ENCODE measurements around the gene HRH3.

The HRH3 gene

DNA sequence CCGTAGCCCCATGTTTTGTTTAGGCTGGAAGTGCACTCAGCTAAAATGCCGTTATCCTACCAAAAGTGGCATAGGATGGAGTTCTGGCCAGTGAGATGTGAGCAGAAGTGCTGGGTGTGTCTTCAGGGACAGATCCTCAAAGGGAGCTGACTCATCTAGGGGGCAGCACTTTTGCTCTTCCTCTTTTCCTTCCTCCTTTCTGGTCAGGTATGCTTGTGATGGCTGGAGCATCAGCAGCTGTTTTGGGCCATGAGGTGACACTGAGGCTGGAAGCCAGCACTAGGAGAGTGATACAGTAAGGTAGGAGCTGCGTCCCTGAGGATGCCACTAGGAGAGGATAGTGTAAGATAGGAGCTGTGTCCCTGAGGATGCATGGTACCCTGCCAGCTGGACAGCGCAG, 13.6 kb upstream of the HRH3 start:
- no peak for DNase-seq
- intact Hi-C loops (cut with DNase I), result loop anchor here (10.0 kb wide), 1 partner anchor 89 kb away; the partner anchor contains the start of genes PSMA7 and SS18L1

DNA sequence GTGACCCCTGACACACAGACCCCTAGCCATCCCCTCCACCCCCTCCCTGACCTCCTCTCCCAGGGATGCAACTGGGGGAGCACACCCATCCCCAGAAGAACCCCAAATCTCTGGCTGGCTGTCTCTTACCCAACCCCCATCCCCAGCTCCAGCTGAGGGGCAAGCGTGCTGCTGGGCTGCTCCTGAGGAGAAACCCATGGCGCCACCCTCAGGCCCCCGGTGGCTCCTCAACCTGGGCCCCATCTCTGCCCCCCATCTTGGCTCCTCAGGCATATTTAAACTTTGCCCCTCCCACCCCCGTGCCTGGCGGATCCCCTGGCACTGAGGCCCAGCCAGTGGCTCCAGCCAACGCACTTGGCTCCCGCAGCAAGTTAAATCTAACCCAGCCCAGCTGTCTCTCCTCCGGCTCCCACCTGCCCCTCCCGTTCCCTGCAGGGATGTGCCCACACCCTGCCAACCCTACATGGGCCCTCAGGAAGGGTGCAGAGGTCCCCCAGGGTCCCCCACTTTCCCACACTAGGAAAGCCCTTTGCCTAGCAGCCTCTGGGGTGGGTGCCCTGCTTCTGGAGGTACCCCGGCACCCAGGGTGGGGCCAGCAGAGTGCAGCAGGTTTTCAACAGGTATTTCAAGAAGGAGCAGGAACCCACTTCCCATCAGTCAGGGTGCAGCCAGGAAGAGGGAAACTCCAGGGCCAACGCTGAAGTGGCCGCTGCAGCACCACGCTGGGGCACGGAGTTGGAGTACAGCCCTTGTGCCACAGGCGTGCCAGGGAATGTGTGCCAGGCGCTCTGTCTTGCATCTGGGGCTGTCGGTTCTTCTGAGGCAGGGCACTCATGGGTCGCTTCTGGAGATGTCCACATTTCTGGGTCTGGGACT, 12.9 kb upstream of the HRH3 start:
- intact Hi-C loops (cut with DNase I), result loop anchor here (10.0 kb wide), 1 partner anchor 88 kb away; the partner anchor contains the start of genes PSMA7 and SS18L1
- no peak for DNase-seq

DNA sequence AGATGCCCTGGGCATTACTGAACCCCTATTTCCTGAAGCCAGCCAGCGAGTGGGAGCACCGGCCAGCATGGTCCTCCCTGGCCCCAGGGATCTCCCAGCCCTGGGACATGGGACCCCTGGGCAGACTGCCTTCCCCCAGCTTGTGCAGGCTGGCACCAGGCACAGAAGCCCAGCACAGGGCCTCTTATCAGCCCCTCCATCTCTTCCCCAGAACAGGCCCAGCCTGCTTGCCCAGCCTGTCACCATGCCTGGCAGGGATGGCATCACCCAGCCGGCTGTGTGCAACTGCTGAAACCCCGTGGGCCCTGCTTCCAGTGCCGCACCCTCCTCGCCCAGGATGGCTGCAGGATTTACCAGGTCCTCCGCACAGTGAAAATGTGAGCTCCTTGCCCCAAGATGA, 12.1 kb upstream of the HRH3 start:
- intact Hi-C loops (cut with DNase I), result loop anchor here (10.0 kb wide), 1 partner anchor 87 kb away; the partner anchor contains the start of genes PSMA7 and SS18L1
- no peak for DNase-seq

DNA sequence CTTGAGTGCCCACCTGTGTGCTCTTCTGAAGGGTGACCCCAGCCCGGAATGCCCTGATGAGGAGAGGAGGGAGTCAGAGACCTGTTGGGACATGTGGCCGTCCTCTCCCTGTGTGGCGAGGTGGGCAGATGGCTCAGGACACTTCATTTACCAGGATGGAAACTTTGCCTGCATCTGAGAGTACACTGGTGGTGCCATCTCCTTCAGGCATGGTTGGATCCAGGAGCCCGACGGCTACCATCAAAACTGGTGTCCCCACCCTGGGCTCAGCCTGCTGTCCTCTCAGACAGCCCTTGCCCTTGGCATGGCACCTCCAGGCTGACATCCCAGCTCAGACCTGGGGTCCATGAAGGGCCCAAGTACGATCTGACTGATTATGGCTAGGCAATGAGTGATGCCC, 11.2 kb upstream of the HRH3 start:
- no peak for DNase-seq
- intact Hi-C loops (cut with DNase I), result loop anchor here (10.0 kb wide), 1 partner anchor 86 kb away; the partner anchor contains the start of genes PSMA7 and SS18L1

DNA sequence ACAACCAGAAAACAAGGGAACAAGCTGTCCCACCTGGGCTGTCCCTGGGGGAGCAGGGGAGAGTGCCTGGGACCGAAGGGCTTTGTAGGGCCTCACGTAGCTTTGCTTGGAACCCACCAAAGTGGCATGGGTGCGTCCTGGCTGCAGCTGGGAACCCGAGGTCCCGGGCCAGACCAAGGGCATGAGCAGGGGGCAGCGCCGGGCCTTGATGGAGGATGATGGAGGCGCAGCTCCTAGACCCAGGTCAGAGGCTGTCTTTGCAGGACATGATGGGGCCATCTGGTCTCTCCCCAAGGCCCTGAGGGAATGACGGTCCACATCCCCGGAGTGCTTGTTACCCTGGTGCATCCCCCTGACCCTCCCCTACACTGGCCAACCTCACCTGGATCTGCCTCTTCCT, 10.6 kb upstream of the HRH3 start:
- intact Hi-C loops (cut with DNase I), result loop anchor here (10.0 kb wide), 1 partner anchor 86 kb away; the partner anchor contains the start of genes PSMA7 and SS18L1
- no peak for DNase-seq

DNA sequence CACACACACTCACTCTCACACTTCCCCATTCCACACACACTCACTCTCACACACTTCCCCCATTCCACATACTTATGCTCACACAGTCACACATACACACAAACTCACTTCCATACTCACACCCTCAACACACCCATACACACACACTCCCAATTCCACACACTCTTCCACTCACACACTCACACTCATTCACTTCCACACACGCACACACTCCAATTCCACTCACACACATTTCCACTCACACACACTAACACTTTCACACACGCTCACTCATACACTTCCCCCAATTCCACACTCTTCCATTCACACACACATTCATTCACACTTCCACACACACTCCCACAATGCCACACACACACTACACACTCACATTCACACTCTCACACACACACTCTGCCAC, 10.2 kb upstream of the HRH3 start:
- intact Hi-C loops (cut with DNase I), result loop anchor here (10.0 kb wide), 1 partner anchor 85 kb away; the partner anchor contains the start of genes PSMA7 and SS18L1
- DNase-seq, result no peak

DNA sequence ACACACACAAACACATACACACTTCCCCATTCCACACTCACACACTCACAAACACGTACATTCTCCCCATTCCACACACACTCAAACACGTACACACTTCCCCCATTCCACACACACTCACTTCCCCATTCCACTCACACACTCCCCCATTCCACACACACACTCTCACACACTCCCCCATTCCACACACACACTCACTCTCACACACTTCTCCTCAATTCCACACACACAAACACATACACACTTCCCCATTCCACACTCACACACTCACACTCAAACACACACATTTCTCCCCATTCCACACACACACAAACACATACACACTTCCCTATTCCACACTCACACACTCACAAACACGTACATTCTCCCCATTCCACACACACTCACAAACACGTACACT, 9.6 kb upstream of the HRH3 start:
- intact Hi-C loops (cut with DNase I), result loop anchor here (10.0 kb wide), 1 partner anchor 85 kb away; the partner anchor contains the start of genes PSMA7 and SS18L1
- DNase-seq, result no peak

DNA sequence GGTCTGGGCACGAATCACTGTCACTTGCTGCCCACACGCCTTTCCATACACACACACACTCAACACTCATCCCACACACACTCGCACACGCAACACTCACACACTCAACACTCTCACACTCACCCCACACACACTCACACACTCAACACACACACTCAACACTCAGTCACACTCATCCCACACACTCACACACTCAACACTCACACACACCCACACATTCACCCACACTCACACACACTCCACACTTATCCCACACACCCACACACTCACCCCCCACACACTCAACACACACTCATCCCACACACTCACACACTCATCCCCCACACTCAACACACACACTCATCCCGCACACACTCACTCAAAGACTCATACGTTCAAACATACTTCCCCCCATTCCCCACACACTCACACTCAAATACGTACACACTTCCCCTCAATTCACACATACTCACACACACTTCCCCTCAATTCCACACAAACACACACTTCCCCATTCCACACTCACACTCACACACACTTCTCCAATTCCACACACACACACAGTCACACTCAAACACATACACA, 9.0 kb upstream of the HRH3 start:
- intact Hi-C loops (cut with DNase I), result no loop called here
- DNase-seq, result no peak

DNA sequence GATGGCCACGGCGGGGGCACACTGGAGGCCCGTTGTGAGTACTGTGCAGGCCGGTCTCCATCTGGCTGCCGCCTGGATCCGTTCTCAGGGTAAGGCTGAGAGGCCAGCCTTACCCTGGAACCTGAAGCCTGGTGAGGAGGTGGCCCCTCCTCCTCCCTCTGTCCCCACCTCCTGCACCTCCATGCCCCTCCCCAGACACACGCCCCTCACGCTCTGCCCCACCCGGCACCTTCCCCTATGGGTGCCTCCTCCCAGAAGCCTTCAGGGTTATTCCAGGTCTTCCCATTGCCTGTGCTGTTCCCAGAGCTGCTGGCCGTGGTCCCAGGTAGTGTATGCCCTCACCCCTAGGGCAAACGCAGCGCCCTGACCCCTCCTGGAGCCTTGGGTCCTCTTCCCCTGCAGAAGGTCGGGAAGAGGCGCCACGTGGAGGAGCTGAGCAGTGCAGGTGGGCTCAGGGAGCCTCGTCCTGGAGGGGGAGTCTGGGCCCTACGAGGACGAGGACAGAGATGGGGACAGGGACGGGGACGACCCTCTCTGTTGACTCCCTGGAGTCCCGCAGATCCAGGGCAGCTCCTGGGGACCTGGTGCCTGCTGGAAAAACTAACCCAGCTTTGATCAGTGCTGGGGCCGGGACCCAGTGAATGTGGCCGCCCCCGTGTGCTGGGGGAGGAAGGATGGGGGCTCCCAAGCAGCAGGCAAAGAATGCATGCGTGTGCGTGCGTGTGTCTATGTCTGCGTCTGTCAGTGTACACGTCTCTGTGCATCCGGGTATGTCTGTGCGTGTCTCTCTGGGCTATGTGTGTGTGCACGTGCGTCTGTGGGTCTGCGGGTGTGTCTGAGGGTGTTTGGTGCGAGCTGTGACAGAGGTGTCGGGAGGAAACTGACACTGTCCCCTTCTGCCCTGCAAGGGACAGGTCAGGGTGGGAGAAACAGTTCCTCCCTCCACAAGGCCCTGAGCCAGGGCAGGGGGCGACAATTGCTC, 8.2 kb upstream of the HRH3 start:
- peak in 1 of 42 donors; percentile 28 for DNase-seq
- intact Hi-C loops (cut with DNase I), result no loop called here

DNA sequence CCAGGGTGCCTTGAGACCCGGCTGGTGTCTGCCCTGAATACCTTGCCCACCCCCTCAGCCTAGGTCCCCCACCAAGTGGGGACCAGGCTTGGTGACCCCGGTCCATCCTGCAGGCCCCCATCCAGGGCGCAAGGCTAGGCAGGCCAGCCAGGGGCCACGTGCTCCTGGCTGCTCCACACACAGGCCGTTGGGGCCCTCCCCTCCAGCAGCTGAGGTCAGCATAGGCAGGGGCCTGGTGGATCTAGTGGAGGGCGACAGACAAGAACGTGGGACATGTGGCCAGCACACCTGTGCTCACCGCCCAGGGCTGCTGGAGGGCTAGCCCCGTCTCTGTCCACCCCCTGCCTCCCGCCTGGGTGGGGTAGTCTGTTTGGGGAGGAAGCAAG, 7.5 kb upstream of the HRH3 start:
- intact Hi-C loops (cut with DNase I), result no loop called here
- DNase-seq, result no peak

DNA sequence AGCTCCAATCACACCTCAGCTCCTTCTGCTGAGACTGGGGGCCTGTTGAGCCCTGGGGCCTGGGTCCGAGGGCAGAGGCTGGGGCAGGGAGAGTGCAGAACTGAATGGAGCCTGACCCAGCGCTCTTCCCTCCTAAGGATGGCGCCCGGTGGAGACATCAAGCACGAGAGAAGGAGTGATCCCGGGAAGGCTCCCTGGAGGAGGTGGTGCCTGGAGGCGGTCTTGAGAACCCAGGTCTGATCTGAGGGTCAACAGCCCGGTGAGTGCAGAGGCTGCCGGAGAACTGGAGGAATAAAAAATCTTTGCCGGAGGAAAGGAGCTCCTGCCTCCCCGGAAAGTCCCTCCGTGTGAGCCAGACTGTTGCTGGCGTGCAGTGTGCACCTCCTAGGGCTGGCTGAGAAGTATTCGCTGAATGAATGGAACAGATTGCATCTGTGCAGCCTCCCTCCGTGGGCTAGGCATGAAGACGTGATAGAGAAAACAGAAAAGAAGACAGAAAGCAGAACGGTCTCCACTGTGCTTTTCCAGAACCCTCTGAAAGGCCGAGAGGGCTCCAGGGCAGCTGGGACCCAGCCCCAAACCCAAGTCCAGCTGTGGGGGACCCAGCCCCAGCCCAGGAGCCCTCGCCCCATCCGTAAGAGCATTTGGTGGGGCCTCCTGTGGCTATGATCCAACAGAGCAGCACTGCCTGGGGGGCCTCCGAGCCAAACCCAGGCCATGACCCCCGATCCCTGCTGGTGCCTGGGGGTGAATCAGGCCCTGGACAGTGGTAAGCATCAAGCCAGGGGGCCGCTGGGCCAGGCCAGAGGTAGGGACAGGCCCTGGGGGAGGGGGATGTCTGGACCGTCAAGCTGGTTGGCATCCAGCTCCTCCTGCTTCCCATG, 6.9 kb upstream of the HRH3 start:
- DNase-seq, result peak in 3 of 42 donors; percentile 41 to 49 (median 46)
- intact Hi-C loops (cut with DNase I), result no loop called here

DNA sequence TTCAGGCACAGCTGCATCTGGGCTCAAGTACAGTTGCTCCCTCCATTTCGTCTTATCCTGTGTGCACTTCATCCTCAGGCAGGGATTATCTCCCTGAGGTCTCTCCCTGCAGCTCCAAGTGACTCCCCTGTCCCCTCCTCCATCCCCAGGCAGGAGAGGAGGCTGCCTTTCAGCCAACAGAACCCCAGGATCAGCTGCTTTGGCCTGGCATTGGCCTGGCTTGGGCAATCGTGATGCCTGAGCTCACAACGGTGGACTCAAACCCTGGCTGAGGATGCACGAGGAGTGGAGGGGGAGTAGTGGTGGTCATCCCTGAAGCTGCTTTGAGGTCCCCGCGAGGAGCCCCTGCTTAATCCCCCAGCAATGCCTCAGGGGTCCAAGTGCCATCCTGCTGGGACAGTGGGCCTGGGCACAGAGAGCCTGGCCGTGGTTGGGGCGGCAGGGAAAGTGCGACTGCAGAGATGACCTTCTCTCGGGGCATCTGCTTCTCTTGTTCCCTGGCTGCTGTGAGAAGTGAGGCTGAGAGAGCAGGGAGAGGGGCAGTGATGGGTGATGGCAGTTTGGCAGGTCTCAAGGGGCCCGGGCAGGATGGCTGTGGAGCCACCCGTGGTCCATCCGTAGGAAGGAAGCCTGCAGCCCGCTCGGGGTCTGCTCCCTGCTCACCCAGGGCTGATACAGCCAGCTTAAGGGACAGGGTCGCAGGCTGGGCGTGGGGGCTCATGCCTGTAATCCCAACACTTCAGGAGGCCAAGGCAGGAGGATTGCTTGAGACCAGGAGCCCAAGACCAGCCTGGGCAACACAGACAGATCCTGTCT, 6.0 kb upstream of the HRH3 start:
- DNase-seq, result no peak
- intact Hi-C loops (cut with DNase I), result no loop called here

DNA sequence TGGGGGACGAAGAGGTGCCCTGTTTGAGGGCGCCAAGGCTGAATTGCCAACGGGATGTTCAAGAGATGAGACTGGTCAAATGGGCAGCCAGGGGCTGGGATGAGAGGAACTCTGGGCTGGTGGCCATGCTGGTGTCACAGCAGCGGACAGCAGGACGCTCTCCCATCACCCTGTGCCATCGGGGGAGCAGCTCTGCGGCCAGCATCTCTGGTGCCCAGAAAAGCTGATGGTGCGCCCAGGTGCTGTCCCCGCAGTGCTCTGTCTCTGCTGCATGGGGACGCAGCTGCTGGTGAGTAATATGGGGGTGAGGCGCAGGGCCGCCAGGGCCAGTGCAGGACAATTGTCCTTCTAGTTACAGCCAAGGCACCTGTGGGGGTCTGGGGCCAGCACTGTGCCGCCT, 4.9 kb upstream of the HRH3 start:
- intact Hi-C loops (cut with DNase I), result no loop called here
- no peak for DNase-seq

DNA sequence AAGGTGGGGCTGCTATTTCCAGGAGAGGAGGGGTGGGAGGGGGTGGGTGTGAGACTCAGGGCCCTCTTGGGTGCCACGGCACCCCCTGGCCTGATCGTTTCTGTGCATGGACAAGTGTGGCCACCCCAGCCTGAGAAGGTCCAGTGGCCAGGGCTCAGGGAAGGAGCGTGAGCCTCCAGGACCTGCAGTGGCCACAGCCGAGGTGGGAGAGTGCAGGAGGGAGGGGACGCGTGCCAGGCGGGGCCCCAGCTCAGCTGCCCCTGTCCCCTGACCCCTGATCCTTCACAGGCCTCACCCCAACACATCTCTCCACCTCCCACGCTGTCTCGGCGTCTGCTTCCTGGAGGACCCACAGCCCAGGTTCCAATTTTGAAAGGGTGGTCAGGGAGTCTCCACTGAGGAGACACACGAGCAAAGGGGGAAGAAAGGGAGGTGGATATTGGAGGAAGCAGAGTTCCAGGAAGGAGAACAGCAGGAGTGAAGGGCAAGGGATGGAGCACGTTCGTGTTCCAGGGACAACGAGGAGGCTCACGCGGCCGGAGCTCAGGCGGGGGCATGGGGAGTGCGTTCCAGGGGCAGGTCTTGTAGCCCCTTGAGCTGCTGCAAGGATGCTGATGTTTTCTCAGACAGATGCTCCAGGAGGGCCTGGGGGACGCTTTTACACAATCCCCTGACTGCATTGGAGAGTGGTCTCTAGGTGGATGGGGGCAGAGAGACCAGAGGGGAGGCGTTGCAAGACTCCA, 4.2 kb upstream of the HRH3 start:
- DNase-seq, result no peak
- intact Hi-C loops (cut with DNase I), result no loop called here

DNA sequence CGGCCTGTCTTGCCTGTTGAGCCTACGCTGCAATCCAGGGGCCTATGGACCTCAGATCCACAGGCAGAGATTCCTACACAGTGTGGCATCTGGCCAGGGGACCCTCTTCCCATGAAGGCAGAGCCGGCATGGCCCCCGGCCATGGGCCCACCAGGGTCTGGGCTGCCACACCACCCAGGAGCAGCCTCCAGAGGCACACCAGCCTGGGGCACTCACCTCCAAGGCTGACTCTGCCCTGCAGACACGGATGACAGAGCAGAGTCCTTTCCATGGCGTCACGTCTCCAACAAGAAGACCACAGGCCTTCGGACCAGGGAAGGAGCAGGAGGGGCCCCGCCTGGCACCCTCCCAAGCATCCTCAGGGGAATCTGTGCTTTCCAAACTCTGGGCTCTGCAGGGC, 3.5 kb upstream of the HRH3 start:
- intact Hi-C loops (cut with DNase I), result no loop called here
- no peak for DNase-seq

DNA sequence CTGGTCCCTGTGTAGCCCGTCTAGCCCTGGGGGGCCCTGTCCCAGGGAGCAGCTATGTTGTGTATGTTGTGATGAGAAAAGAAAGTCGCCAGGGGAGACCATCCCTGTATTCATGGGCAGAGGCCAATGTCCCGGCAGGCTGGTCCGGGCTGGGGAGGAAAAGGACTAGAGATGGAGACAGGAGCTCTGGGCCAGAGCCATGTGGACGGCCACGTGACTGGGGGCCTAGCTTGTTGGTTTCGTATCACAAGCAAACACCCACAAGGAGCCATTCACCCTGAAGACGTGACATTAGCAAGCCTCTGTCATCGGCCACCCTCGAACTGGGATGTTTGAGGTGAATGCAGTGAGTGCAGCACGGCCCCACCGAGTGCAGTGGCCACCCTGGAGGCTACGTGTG, 2.9 kb upstream of the HRH3 start:
- intact Hi-C loops (cut with DNase I), result no loop called here
- DNase-seq, result no peak
